HG03571 (cell line): ENCODE measurements around the gene TMEM272.

Experiments used
- ATAC-seq: cut with Tn5 transposase; IDR thresholded peaks from one replicate; pipeline ENCODE4 v1.9.1; 2021; ENCODE audit not compliant: unreplicated experiment

TMEM272 gene

DNA sequence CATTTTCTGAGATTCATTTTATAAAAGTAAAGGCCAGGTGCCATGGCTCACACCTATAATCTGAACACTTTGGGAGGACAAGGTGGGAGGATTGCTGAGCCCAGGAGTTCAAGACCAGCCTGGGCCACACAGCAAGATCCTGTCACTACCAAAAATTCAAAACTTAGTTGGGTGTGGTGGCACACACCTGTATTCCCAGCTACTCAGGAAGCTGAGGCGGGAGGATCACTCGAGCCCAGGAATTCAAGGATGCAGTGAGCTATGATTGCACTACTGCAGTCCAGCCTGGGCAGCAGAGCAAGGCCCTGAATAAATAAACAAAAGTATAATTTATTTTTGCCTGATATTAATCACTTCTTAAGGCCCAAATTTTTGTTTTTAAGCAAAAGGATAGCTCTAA is 81.5 kb downstream of the TMEM272 start:
- no peak for ATAC-seq
